Adipocyte (in vitro differentiated cells): ENCODE results near the gene RBM11.
"Not testable (repeated sequence)": the region's sequence is repeated elsewhere in the genome, so short reads cannot be mapped to it uniquely, and the experiment has no call there.

ENCODE experiments used
- DNase-seq: peaks from one replicate; pipeline ENCODE4 v3.0.0-alpha.2; 2015; ENCODE audit warnings: low read depth
- H3K27me3 ChIP-seq: replicated peaks from 2 replicates; pipeline ENCODE4 v1.7.0; 2013; ENCODE audit warnings: mild to moderate bottlenecking, low read length, moderate library complexity; ENCODE audit not compliant: control insufficient read depth, insufficient read depth
- H3K36me3 ChIP-seq: 2 replicates; pipeline ENCODE4 v1.7.0; 2013; ENCODE audit warnings: low read length, mild to moderate bottlenecking, moderate library complexity; ENCODE audit not compliant: control insufficient read depth, insufficient read depth, severe bottlenecking
- H3K4me1 ChIP-seq: 2 replicates; pipeline ENCODE4 v1.7.0; 2013; ENCODE audit warnings: mild to moderate bottlenecking, low read length, moderate library complexity; ENCODE audit not compliant: control insufficient read depth, insufficient read depth
- H3K4me3 ChIP-seq: 2 replicates; pipeline ENCODE4 v1.7.0; 2013; ENCODE audit warnings: mild to moderate bottlenecking, low read length, moderate library complexity
- H3K9ac ChIP-seq: 2 replicates; pipeline ENCODE4 v1.7.0; 2013; ENCODE audit warnings: mild to moderate bottlenecking, low read length, moderate library complexity
- H3K9me3 ChIP-seq: 2 replicates; pipeline ENCODE4 v1.7.0; 2013; ENCODE audit warnings: mild to moderate bottlenecking, low read length, moderate library complexity; ENCODE audit not compliant: control insufficient read depth

RBM11 gene, protein sequence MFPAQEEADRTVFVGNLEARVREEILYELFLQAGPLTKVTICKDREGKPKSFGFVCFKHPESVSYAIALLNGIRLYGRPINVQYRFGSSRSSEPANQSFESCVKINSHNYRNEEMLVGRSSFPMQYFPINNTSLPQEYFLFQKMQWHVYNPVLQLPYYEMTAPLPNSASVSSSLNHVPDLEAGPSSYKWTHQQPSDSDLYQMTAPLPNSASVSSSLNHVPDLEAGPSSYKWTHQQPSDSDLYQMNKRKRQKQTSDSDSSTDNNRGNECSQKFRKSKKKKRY

GRCh38 chr21:14215971-14216641, at the start of gene RBM11:
TSS of gene RBM11 (plus strand) at chr21:14216157. CDS start at chr21:14216187, 30 bp downstream.
- peak; percentile 48 for DNase-seq
- Histone ChIP-seq H3K4me3 (peak within 1 kb of the TSS; percentile 79), H3K4me1 (peaks cover 8% of the 10 kb centered on the region), H3K27me3 (peaks cover 9% of the 10 kb centered on the region), H3K9ac (peak within 1 kb of the TSS; percentile 42), H3K9me3 (no peaks in the 10 kb centered on the region), H3K36me3 (no peaks in the 10 kb centered on the region)

GRCh38 chr21:14166463-14167223, 49.3 kb upstream of the RBM11 start:
- not testable (repeated sequence) for H3K9me3 ChIP-seq, H3K4me3 ChIP-seq, H3K9ac ChIP-seq, H3K36me3 ChIP-seq, DNase-seq, H3K4me1 ChIP-seq, H3K27me3 ChIP-seq

DNA sequence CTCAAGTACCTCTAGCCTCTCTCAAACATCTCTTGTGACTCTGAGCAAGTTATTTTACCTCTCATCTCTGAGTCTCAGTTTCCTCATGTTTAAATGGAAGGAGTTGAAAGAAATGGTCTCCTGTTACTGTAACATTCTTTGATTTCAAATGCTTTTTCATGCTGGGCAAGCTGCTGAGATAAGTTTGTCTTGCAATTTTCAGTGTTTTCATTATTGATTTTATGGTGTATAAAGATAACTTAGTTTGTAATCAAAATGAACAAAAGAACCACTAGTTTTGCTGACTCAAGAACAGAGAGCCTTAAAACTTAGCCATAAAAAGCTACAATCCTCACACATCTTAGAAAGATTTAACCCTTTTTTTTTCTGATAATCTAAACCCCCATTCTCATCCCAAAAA, 9.7 kb upstream of the RBM11 start:
- H3K36me3 ChIP-seq: no peaks in the 10 kb centered on the region
- H3K4me3 ChIP-seq: no peak overlapping the region
- H3K27me3 ChIP-seq: no peaks in the 10 kb centered on the region
- no peaks in the 10 kb centered on the region for H3K4me1 ChIP-seq
- H3K9me3 ChIP-seq: no peaks in the 10 kb centered on the region
- DNase-seq: no peak
- H3K9ac ChIP-seq: no peak overlapping the region

DNA sequence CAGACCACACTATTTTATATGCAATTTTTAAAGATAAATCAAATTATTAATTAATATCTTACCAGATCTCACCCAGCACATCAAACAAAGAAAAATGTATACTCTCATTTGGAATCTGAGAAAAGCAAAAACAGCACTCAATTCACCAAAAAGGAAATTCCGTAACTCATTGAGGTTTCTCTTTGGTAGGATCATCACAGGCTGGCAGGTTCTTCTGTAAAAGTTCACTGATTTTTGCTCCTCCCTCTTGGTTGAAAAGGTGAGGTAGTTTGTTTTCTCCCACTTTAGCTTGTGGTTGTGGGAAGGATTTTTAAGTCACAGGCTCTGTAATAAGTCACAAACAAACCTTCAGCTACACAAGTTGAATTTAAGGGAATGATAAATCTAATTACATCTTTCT, 5.2 kb upstream of the RBM11 start, which contains the start of gene LIPI:
TSS of gene LIPI (minus strand) at position 218 of the 400 bp plus-strand sequence. CDS start at position 108, 110 bp downstream.
- H3K4me1 ChIP-seq: peaks cover 1% of the 10 kb centered on the region
- no peaks in the 10 kb centered on the region for H3K36me3 ChIP-seq
- no peak within 1 kb of the TSS for H3K9ac ChIP-seq
- H3K27me3 ChIP-seq: peaks cover 6% of the 10 kb centered on the region
- H3K4me3 ChIP-seq: no peak within 1 kb of the TSS
- DNase-seq: no peak
- no peaks in the 10 kb centered on the region for H3K9me3 ChIP-seq

- no peaks in the 10 kb centered on the region for H3K9me3 ChIP-seq
- H3K4me1 ChIP-seq: peaks cover 8% of the 10 kb centered on the region
- no peaks in the 10 kb centered on the region for H3K36me3 ChIP-seq
- peaks cover 9% of the 10 kb centered on the region for H3K27me3 ChIP-seq
- no peak overlapping the region for H3K9ac ChIP-seq
- DNase-seq: no peak
- H3K4me3 ChIP-seq: no peak overlapping the region
These were observed 2.8 kb upstream of the RBM11 start for GRCh38 chr21:14213164-14213563.

DNA sequence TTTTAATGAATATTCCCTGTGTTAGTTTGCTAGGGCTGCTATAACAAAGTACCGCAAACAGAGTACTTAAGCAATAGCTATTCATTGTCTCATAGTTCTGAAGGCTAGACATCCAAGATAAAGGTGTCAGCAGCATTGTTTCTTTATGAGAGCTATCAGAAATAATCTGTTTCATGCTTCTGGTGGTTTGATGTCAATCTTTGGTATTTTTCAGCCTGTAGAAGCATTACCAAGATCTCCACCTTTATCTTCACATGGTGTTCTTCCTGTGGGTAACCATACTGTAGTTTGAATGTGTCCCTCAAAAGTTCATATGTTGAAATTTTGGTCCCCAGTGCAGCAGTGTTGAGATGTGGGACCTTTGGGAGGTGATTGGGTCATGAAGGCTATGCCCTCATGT, 7.4 kb downstream of the RBM11 start:
- H3K4me1 ChIP-seq: no peaks in the 10 kb centered on the region
- peaks cover 2% of the 10 kb centered on the region for H3K27me3 ChIP-seq
- no peaks in the 10 kb centered on the region for H3K36me3 ChIP-seq
- no peak overlapping the region for H3K4me3 ChIP-seq
- H3K9ac ChIP-seq: no peak overlapping the region
- H3K9me3 ChIP-seq: no peaks in the 10 kb centered on the region
- no peak for DNase-seq

DNA sequence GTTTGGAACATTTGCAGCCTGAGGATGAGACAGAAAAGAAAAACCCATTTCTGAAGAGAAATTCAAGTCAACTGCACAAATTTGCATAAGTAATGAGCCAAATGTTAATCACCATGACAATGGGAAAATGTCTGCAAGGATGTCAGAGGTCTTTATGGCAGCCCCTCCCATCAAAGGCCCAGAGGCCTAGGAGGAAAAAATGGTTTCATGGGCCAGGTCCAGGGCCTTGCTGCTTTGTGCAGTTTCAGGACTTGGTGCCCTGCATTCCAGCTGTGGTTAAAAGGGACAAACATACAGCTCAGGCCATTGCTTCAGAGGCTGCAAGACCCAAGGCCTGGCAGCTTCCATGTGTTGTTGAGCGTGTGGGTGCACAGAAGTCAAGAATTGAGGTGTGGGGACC, 13.4 kb downstream of the RBM11 start:
- no peaks in the 10 kb centered on the region for H3K4me1 ChIP-seq

GRCh38 chr21:14235101-14235500, 19.1 kb downstream of the RBM11 start:
- Histone ChIP-seq H3K27me3 (peaks cover 3% of the 10 kb centered on the region), H3K36me3 (no peaks in the 10 kb centered on the region), H3K9ac (no peak overlapping the region), H3K9me3 (no peaks in the 10 kb centered on the region), H3K4me3 (no peak overlapping the region), H3K4me1 (no peaks in the 10 kb centered on the region)
- DNase-seq: no peak

More for the DNA sequence above, 13.4 kb downstream of the RBM11 start:
- Histone ChIP-seq H3K9ac (no peak overlapping the region), H3K4me3 (no peak overlapping the region), H3K27me3 (no peaks in the 10 kb centered on the region), H3K9me3 (no peaks in the 10 kb centered on the region), H3K36me3 (no peaks in the 10 kb centered on the region)
- DNase-seq: no peak

- Histone ChIP-seq H3K9me3 (no peaks in the 10 kb centered on the region), H3K4me1 (no peaks in the 10 kb centered on the region), H3K36me3 (no peaks in the 10 kb centered on the region), H3K9ac (no peak overlapping the region), H3K27me3 (peaks cover 3% of the 10 kb centered on the region), H3K4me3 (no peak overlapping the region)
- DNase-seq: no peak
These were observed 20.2 kb downstream of the RBM11 start for GRCh38 chr21:14236180-14236579.

DNA sequence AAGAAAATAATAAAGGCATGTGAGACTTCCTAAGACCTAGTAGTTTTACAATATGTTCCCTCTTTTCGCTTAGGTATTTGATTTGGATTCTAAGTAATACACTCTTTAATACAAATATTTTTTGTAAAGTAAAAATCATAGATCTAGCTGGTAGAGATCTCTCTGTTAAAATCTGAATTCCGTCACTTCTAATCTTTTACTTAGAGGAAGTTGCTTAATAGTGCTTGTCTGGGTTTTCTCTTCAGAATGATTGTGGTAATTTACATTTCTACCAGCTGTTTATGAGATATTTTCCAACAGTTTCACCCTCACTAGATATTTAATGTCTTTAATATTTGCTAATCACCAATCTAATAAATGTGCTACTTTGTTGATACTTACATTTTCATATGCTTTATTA, 23.3 kb downstream of the RBM11 start:
- DNase-seq: no peak

GRCh38 chr21:14241297-14241696, 25.3 kb downstream of the RBM11 start:
- H3K4me3 ChIP-seq: no peak overlapping the region
- no peaks in the 10 kb centered on the region for H3K36me3 ChIP-seq
- no peaks in the 10 kb centered on the region for H3K27me3 ChIP-seq
- peaks cover 5% of the 10 kb centered on the region for H3K4me1 ChIP-seq
- H3K9me3 ChIP-seq: no peaks in the 10 kb centered on the region
- no peak overlapping the region for H3K9ac ChIP-seq
- no peak for DNase-seq

More for the DNA sequence above, 23.3 kb downstream of the RBM11 start:
- H3K4me1 ChIP-seq: peaks cover 4% of the 10 kb centered on the region
- H3K36me3 ChIP-seq: no peaks in the 10 kb centered on the region
- H3K9ac ChIP-seq: no peak overlapping the region
- H3K9me3 ChIP-seq: no peaks in the 10 kb centered on the region
- peaks cover 3% of the 10 kb centered on the region for H3K27me3 ChIP-seq
- no peak overlapping the region for H3K4me3 ChIP-seq
